Gastrocnemius medialis (tissue), 4 donors: ENCODE results near the gene CCDC154. TPM values are rescaled to one million over a fixed set of nuclear protein-coding genes. Genes with fewer than 3 reads are reported as not detected.

Experiments used
- ATAC-seq, 2 donors: fragments of 150-250 bp; one replicate each; pipeline ENCODE4 v1.9.1; 2016
- DNase-seq, 2 donors: peaks; one replicate each; pipeline ENCODE4 v3.0.0-alpha.2; 2019
- H3K27ac ChIP-seq, 4 donors: fragments of 200-600 bp; sonication (generic); 1 replicate in 1 of 4; 2 replicates in 3 of 4; pipeline ENCODE4 v1.5.1; 2016 to 2018; ENCODE audit warnings: mild to moderate bottlenecking in 2 of 4, moderate library complexity in 1 of 4
- H3K27me3 ChIP-seq, 3 donors: fragments of 200-600 bp; sonication (generic) in 2 of 3; 1 replicate in 1 of 3; 2 replicates in 2 of 3; pipeline versions ENCODE4 v1.5.1 to v1.6.0; 2016 to 2019; ENCODE audit warnings: mild to moderate bottlenecking in 1 of 3, moderate library complexity in 1 of 3
- H3K36me3 ChIP-seq, 2 donors: fragments of 200-600 bp; sonication (generic) in 1 of 2; one replicate each; pipeline ENCODE4 v1.5.1; 2017 to 2018
- H3K4me1 ChIP-seq, 2 donors: fragments of 200-600 bp; sonication (generic) in 1 of 2; one replicate each; pipeline ENCODE4 v1.5.1; 2016 to 2017; ENCODE audit warnings: mild to moderate bottlenecking in 2 of 2
- H3K4me3 ChIP-seq, 4 donors: fragments of 200-600 bp; sonication (generic) in 3 of 4; 1 replicate in 1 of 4; 2 replicates in 3 of 4; pipeline ENCODE4 v1.5.1; 2016 to 2019; ENCODE audit warnings: mild to moderate bottlenecking in 2 of 4
- H3K9me3 ChIP-seq, 3 donors: fragments of 200-600 bp; sonication (generic) in 2 of 3; 1 replicate in 1 of 3; 2 replicates in 2 of 3; pipeline ENCODE4 v1.5.1; 2016 to 2019
- CTCF ChIP-seq, 5 experiments: fragments of 450-650 bp in 3 of 5; fragments of 200-600 bp in 2 of 5; sonication (generic) in 2 of 5; IDR thresholded peaks in 4 of 5; conservative IDR thresholded peaks in 1 of 5; 1 replicate in 4 of 5; 2 replicates in 1 of 5; pipeline ENCODE4 v1.5.1; 2016 to 2019; ENCODE audit warnings: antibody characterized with exemption in 5 of 5, mild to moderate bottlenecking in 3 of 5, moderate library complexity in 3 of 5
- POLR2A ChIP-seq, 2 donors: fragments of 450-650 bp; IDR thresholded peaks; one replicate each; pipeline ENCODE4 v1.6.1; 2017; ENCODE audit warnings: antibody characterized with exemption in 2 of 2, mild to moderate bottlenecking in 2 of 2, moderate library complexity in 2 of 2
- in situ Hi-C, 4 donors: fragments of 200-750 bp; cut with MboI; loops; one replicate each; pipeline versions ENCODE4 v1.15.0 to v1.8.0; 2017; ENCODE audit warnings: low sequenced_read_pairs in 4 of 4
- intact Hi-C: fragments of 100-400 bp; cut with DNase I; formaldehyde crosslinking; loops from one replicate; pipeline ENCODE4 v1.15.1; 2023; ENCODE audit warnings: low total_unique reads
- total RNA-seq, 4 donors: library from RNA; depleted of rRNA; stranded (reverse); fragments of >200 nt; gene quantifications; one replicate each; pipeline versions ENCODE4 v1.1.0 to v1.2.3, GENCODE V29; 2016

The CCDC154 gene
- total RNA-seq, 4 donors from 2014 or later, result 0.40 TPM; not detected in 3

- TF ChIP-seq CTCF (IDR thresholded peaks at IDR 0.05 in 4 of 5, conservative IDR thresholded peaks at IDR 0.05 in 1 of 5) (no peak), POLR2A (IDR thresholded peaks at IDR 0.05) (no peak)
- Histone ChIP-seq H3K9me3 (no peaks in the 10 kb centered on the region), H3K27ac (no peak overlapping the region), H3K36me3 (peaks cover 0 to 40% of the 10 kb centered on the region in 2 donors), H3K27me3 (no peaks in the 10 kb centered on the region), H3K4me1 (peaks cover 0 to 4% of the 10 kb centered on the region in 2 donors), H3K4me3 (no peak overlapping the region)
- intact Hi-C loops (no loop called here), in situ Hi-C loops (no loop called here)
- ATAC-seq (no peak), DNase-seq (no peak)
These were observed 41.3 kb downstream of the CCDC154 start for GRCh38 chr16:1403036-1403435.

- ATAC-seq (no peak), DNase-seq (no peak)
- no peak overlapping the region for H3K27ac ChIP-seq
- no peak overlapping the region for H3K4me3 ChIP-seq
- TF ChIP-seq CTCF (IDR thresholded peaks at IDR 0.05 in 4 of 5, conservative IDR thresholded peaks at IDR 0.05 in 1 of 5) (no peak), POLR2A (IDR thresholded peaks at IDR 0.05) (no peak)
- no peaks in the 10 kb centered on the region for H3K9me3 ChIP-seq
- peaks cover 0 to 40% of the 10 kb centered on the region in 2 donors for H3K36me3 ChIP-seq
- intact Hi-C loops, result no loop called here
- no peaks in the 10 kb centered on the region for H3K27me3 ChIP-seq
- in situ Hi-C loops, result no loop called here
- no peaks in the 10 kb centered on the region for H3K4me1 ChIP-seq
These were observed 42.6 kb downstream of the CCDC154 start for GRCh38 chr16:1401758-1402154.

- no peak for ATAC-seq
- peaks cover 0 to 38% of the 10 kb centered on the region in 2 donors for H3K36me3 ChIP-seq
- in situ Hi-C loops, result no loop called here
These were observed 43.1 kb downstream of the CCDC154 start for GRCh38 chr16:1401061-1401757.

GRCh38 chr16:1398826-1399581, 45.4 kb downstream of the CCDC154 start:
- Histone ChIP-seq H3K27me3 (no peaks in the 10 kb centered on the region), H3K27ac (no peak overlapping the region), H3K9me3 (no peaks in the 10 kb centered on the region), H3K36me3 (peaks cover 0 to 42% of the 10 kb centered on the region in 2 donors), H3K4me1 (no peaks in the 10 kb centered on the region), H3K4me3 (no peak overlapping the region)
- in situ Hi-C loops (no loop called here), intact Hi-C loops (no loop called here)
- TF ChIP-seq POLR2A (IDR thresholded peaks at IDR 0.05), result no peak
- no peak for TF ChIP-seq CTCF (IDR thresholded peaks at IDR 0.05 in 4 of 5, conservative IDR thresholded peaks at IDR 0.05 in 1 of 5)
- ATAC-seq (no peak), DNase-seq (no peak)

More at GRCh38 chr16:1401061-1401757, 43.1 kb downstream of the CCDC154 start:
- TF ChIP-seq CTCF (IDR thresholded peaks at IDR 0.05 in 4 of 5, conservative IDR thresholded peaks at IDR 0.05 in 1 of 5), result no peak
- Histone ChIP-seq H3K9me3 (no peaks in the 10 kb centered on the region), H3K4me1 (no peaks in the 10 kb centered on the region), H3K4me3 (no peak overlapping the region), H3K27me3 (no peaks in the 10 kb centered on the region), H3K27ac (no peak overlapping the region)
- DNase-seq, result no peak
- intact Hi-C loops, result no loop called here
